ENCODE data around the gene NEB. TPM values are rescaled to one million over a fixed set of nuclear protein-coding genes. Genes with fewer than 3 reads are reported as not detected.
"Not testable (repeated sequence)": the region's sequence is repeated elsewhere in the genome, so short reads cannot be mapped to it uniquely, and the experiment has no call there.

Gene NEB
- polyA plus RNA-seq, 1 of the 3 experiments (the other 2 are of a cell fraction), result 0.02 TPM

- Histone ChIP-seq H3K9ac (no peak overlapping the region), H3K27ac (ENCODE audit: low read depth in 2 of 2, low read length in 1 of 2) (no peak overlapping the region), H3K9me3 (no peaks in the 10 kb centered on the region), H3K4me3 (ENCODE audit: low read depth in 2 of 2, low read length in 1 of 2) (no peak overlapping the region), H2AFZ (ENCODE audit: low read depth) (no peak overlapping the region), H4K20me1 (ENCODE audit: insufficient read depth) (no peaks in the 10 kb centered on the region), H3K9me2 (no peaks in the 10 kb centered on the region), H3K79me2 (ENCODE audit: insufficient read depth) (no peaks in the 10 kb centered on the region), H3K36me3 (replicated peaks in 1 of 2; ENCODE audit: control insufficient read depth in 1 of 2, insufficient read depth in 2 of 2, low read length in 1 of 2) (no peaks in the 10 kb centered on the region), H3K27me3 (ENCODE audit: insufficient read depth) (no peaks in the 10 kb centered on the region), H3K4me1 (ENCODE audit: control insufficient read depth in 1 of 2, insufficient read depth in 2 of 2, low read depth in 1 of 2, low read length in 1 of 2) (no peaks in the 10 kb centered on the region), H3K4me2 (no peak overlapping the region), H3F3A (replicated peaks; ENCODE audit: insufficient read depth) (no peaks in the 10 kb centered on the region)
- CTCF ChIA-PET, result no interaction called here
- TF ChIP-seq CHD2 (IDR thresholded peaks at IDR 0.05; ENCODE audit: low read length, partially characterized antibody), result no peak
- TF ChIP-seq EP300 (IDR thresholded peaks at IDR 0.05; ENCODE audit: borderline replicate concordance in 1 of 2, low read depth in 1 of 2, low read length in 1 of 2), result no peak
- no peak for TF ChIP-seq PBX3 (IDR thresholded peaks at IDR 0.05)
- TF ChIP-seq GABPA (IDR thresholded peaks at IDR 0.05; ENCODE audit: low read depth), result no peak
- no peak for TF ChIP-seq RXRA (IDR thresholded peaks at IDR 0.05; ENCODE audit: borderline replicate concordance, low read depth)
- TF ChIP-seq FOXM1 (IDR thresholded peaks at IDR 0.05; ENCODE audit: low read depth), result no peak
- no peak for TF ChIP-seq YY1 (IDR thresholded peaks at IDR 0.05; ENCODE audit: low read depth)
- no peak for TF ChIP-seq REST (IDR thresholded peaks at IDR 0.05; ENCODE audit: low read depth, low read length)
- TF ChIP-seq MXI1 (IDR thresholded peaks at IDR 0.05; ENCODE audit: low read depth, low read length), result no peak
- no peak for TF ChIP-seq NFIC (IDR thresholded peaks at IDR 0.05; ENCODE audit: borderline replicate concordance)
- TF ChIP-seq TEAD4 (IDR thresholded peaks at IDR 0.05; ENCODE audit: borderline replicate concordance, insufficient read depth), result no peak
- no peak for TF ChIP-seq RFX5 (IDR thresholded peaks at IDR 0.05; ENCODE audit: low read length)
- no peak for TF ChIP-seq POLR2AphosphoS5 (IDR thresholded peaks at IDR 0.05; ENCODE audit: low read depth, low read length)
- no peak for TF ChIP-seq RCOR1 (IDR thresholded peaks at IDR 0.05; ENCODE audit: low read length)
- no peak for TF ChIP-seq MAX (IDR thresholded peaks at IDR 0.05; ENCODE audit: low read depth)
- TF ChIP-seq ZBTB33 (IDR thresholded peaks at IDR 0.05; ENCODE audit: borderline replicate concordance, low read depth), result no peak
- no peak for TF ChIP-seq NRF1 (IDR thresholded peaks at IDR 0.05; ENCODE audit: low read depth, low read length)
- no peak for TF ChIP-seq IRF3 (IDR thresholded peaks at IDR 0.05; ENCODE audit: low read depth, low read length)
- POLR2A ChIA-PET, result no interaction called here
- DNase-seq, result no peak
- WGBS (ENCODE audit: low lambda C conversion rate), result 73% methylated on average over 4 of the region's 4 CpGs
Measured at GRCh38 chr2:151609705-151610104, 124.6 kb downstream of the NEB start.

- POLR2A ChIA-PET; H3F3A ChIP-seq (replicated peaks; ENCODE audit: insufficient read depth); H3K79me2 ChIP-seq (ENCODE audit: insufficient read depth); H2AFZ ChIP-seq (ENCODE audit: low read depth); H3K9me3 ChIP-seq; CTCF ChIA-PET; H3K4me1 ChIP-seq (ENCODE audit: control insufficient read depth in 1 of 2, insufficient read depth in 2 of 2, low read depth in 1 of 2, low read length in 1 of 2); H3K36me3 ChIP-seq (replicated peaks in 1 of 2; ENCODE audit: control insufficient read depth in 1 of 2, insufficient read depth in 2 of 2, low read length in 1 of 2); H3K27ac ChIP-seq (ENCODE audit: low read depth in 2 of 2, low read length in 1 of 2); H3K4me2 ChIP-seq; H3K4me3 ChIP-seq (ENCODE audit: low read depth in 2 of 2, low read length in 1 of 2); H4K20me1 ChIP-seq (ENCODE audit: insufficient read depth); H3K9ac ChIP-seq; DNase-seq; H3K9me2 ChIP-seq; H3K27me3 ChIP-seq (ENCODE audit: insufficient read depth): not testable (repeated sequence)
- no CpG with 5 or more reads among the region's 6 CpGs for WGBS (ENCODE audit: low lambda C conversion rate)
Measured at GRCh38 chr2:151607459-151608424, 126.5 kb downstream of the NEB start.

Measured in SK-N-SH (cell line).